Prostate gland (tissue), 2 donors: Measurements from ENCODE around the gene ATP10D.

Experiments
- CTCF ChIP-seq, 4 experiments: fragments of 200-600 bp in 2 of 4; fragments of 450-650 bp in 2 of 4; sonication (generic) in 2 of 4; IDR thresholded peaks; 1 replicate in 3 of 4; 2 replicates in 1 of 4; pipeline ENCODE4 v1.5.1; 2016 to 2019; ENCODE audit warnings: antibody characterized with exemption in 4 of 4, mild to moderate bottlenecking in 2 of 4, moderate library complexity in 2 of 4
- POLR2A ChIP-seq: fragments of 450-650 bp; IDR thresholded peaks from one replicate; pipeline ENCODE4 v1.6.1; 2016; ENCODE audit warnings: antibody characterized with exemption, mild to moderate bottlenecking

DNA sequence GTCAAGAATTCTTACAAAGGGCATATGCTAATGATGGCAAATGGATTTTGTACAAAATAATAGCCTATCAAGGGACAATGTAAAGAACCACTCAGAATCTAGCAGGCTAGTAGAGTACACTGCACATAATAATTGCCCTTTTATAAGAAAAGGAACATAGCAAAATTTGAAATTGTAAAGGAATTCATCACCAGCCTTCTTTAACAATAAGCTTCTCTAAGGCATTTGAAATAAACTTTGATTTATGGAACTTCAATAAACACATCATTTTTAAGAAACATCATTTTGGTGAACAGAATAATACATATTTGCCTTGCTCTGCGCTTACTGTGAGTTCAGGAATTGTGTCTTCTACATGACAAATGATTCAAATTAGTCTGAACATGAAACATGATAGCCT, 9.7 kb upstream of the ATP10D start:
- TF ChIP-seq POLR2A = no peak
- TF ChIP-seq CTCF (IDR thresholded peaks at IDR 0.05) = no peak
